GM12865 (cell line): Measurements from ENCODE around the gene CSMD2.

ENCODE experiments used
- DNase-seq: peaks from one replicate; pipeline ENCODE4 v3.0.0; 2010; ENCODE audit warnings: low read depth
- H3K4me3 ChIP-seq: 2 replicates; pipeline ENCODE4 v1.5.1; 2011; ENCODE audit warnings: mild to moderate bottlenecking, low read depth, low read length, control low read depth
- CTCF ChIP-seq: IDR thresholded peaks from 2 replicates; pipeline ENCODE4 v1.5.1; 2011; ENCODE audit warnings: low read length, control low read depth, low read depth, inconsistent platforms; ENCODE audit not compliant: insufficient read depth; ENCODE audit errors: missing control alignments

CSMD2 gene

GRCh38 chr1:33758698-33759097, 406.3 kb downstream of the CSMD2 start:
- no peak for TF ChIP-seq CTCF
- no peak overlapping the region for H3K4me3 ChIP-seq
- no peak for DNase-seq

- TF ChIP-seq CTCF, result no peak
- DNase-seq, result no peak
- H3K4me3 ChIP-seq, result no peak overlapping the region
These were observed 411.8 kb downstream of the CSMD2 start for GRCh38 chr1:33753087-33753856.

GRCh38 chr1:33745942-33746341, 419.1 kb downstream of the CSMD2 start:
- no peak overlapping the region for H3K4me3 ChIP-seq
- TF ChIP-seq CTCF, result no peak
- DNase-seq, result no peak

GRCh38 chr1:33743221-33743998, 421.6 kb downstream of the CSMD2 start:
- DNase-seq, result no peak
- no peak overlapping the region for H3K4me3 ChIP-seq
- no peak for TF ChIP-seq CTCF

GRCh38 chr1:33742663-33743062, 422.4 kb downstream of the CSMD2 start:
- no peak overlapping the region for H3K4me3 ChIP-seq
- no peak for DNase-seq
- TF ChIP-seq CTCF, result no peak

- DNase-seq, result no peak
- no peak for TF ChIP-seq CTCF
- no peak overlapping the region for H3K4me3 ChIP-seq
These were observed 423.3 kb downstream of the CSMD2 start for GRCh38 chr1:33741749-33742148.
